Left renal cortex interstitium (tissue), 4 donors: Measurements from ENCODE around the gene GABRR2. TPM values are rescaled to one million over a fixed set of nuclear protein-coding genes. Genes with fewer than 3 reads are reported as not detected.
"Not testable (repeated sequence)": the region's sequence is repeated elsewhere in the genome, so short reads cannot be mapped to it uniquely, and the experiment has no call there.

ENCODE experiments used
- DNase-seq, 4 donors: peaks; one replicate each; pipeline ENCODE4 v3.0.0-alpha.2; 2013; ENCODE audit warnings: low read depth in 4 of 4, low spot score in 2 of 4, missing footprints in 1 of 4
- polyA plus RNA-seq, 4 donors: library from polyadenylated mRNA; unstranded; fragments of 120-200 nt; gene quantifications; one replicate each; pipeline ENCODE4 v1.2.1, GENCODE V29; 2013; ENCODE audit not compliant: insufficient read length in 4 of 4

The GABRR2 gene
- polyA plus RNA-seq, 4 donors = 0.93 to 3.3 (median 1.9) TPM

GRCh38 chr6:89295981-89296380, 19.1 kb downstream of the GABRR2 start:
- DNase-seq = no peak

- DNase-seq = not testable (repeated sequence)
These were observed 20.0 kb downstream of the GABRR2 start for GRCh38 chr6:89295116-89295515.

DNA sequence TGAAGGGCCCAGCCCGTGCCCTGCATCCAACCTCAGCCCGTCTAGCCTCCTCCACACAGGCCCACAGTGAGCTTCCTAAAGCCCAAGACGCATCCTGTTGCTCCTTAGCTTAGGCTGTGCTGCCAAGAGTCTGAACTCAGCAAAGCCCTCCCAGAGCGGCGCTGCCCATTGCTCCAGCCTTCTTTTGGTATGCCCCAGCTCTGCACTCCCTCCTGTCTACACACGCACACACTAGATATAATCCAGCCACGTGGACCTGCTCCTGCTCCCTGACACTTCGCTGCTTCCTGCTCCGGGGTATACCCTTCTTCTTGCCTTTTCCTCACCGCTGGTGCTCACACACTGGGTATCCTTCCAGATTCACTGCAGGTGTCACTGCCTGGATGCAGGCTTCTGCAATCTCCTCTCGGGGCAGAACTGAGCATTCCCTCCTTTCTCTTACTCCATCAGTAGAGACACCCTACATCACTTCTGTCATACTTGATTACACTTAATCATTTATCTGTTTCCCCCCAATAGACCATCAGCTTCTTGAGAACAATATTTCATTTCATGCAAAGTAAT, 23.8 kb downstream of the GABRR2 start:
- no peak for DNase-seq

DNA sequence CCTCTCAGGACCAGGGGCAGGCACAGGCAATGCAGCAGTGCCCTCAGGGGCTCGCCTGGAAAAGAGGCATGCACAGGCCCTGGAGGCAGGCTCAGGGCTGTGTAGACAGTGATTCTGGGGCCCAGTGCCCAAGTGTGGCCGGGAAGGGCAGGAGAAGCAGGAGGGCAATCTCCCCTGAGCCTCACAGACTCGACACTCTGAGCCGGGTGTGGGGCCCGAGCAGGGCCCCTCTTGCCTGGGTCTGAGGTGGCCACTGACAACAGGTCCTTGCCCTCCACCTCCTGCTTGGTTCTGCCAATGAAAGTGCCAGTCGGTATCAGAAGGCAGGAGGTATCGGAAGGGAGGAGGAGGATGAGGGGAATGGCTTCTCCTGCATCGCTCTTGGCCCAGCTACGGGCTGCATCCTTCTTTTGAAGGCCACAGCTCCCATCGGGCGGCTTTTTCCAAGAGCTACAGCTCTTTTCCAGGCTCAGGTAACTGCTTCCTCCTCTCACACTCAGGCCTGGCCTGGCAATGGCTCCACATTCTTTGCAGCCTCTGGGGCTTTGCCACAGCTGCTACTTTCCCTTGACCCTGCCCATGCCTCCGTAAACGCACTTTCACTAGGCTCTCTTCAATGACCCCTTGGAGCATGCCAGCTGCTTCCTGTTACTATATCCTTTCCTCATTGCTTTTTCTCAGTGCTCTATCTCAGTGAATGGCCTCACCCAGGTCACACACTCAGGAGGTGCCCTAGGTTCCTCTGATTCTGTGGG, 24.5 kb downstream of the GABRR2 start:
- DNase-seq = no peak

DNA sequence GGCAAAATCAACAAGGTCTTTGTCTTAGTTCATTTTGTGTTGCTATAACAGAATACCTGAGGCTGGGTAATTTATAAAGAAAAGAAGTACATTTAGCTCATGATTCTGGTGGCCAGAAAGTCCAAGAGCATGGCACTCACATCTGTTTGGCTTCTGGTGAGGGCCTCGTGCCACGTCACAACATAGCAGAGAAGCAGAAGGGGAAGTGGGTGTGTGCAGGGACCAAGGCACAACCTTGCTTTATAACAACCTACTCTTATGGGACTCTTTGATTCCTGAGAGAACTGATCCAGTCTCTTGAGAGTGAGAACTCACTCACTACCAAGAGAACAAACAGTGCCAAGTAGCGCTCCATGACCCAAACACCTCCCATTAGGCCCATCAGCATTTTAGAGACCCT, 25.4 kb downstream of the GABRR2 start:
- no peak for DNase-seq

GRCh38 chr6:89287351-89288028, 27.6 kb downstream of the GABRR2 start:
- DNase-seq = no peak

DNA sequence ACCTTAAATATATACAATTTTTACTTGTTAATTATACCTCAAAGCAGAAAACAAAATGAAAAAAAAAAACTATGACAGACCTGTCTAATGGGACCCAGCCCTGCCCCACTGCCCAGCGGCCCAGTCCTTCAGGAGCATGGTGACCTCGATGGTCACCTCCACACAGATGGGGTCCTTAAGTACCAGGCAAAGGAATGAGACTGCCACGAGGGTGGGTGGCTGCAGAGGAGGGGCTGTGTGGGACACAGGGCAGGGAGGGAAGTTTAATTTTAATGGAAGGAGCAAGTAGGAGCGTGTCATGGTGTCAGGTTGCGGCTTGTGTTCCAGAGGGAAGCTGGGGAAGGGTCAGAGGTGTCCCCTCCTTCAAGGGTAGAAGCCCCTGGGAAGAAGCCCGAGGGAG, 28.6 kb downstream of the GABRR2 start:
- DNase-seq = no peak

DNA sequence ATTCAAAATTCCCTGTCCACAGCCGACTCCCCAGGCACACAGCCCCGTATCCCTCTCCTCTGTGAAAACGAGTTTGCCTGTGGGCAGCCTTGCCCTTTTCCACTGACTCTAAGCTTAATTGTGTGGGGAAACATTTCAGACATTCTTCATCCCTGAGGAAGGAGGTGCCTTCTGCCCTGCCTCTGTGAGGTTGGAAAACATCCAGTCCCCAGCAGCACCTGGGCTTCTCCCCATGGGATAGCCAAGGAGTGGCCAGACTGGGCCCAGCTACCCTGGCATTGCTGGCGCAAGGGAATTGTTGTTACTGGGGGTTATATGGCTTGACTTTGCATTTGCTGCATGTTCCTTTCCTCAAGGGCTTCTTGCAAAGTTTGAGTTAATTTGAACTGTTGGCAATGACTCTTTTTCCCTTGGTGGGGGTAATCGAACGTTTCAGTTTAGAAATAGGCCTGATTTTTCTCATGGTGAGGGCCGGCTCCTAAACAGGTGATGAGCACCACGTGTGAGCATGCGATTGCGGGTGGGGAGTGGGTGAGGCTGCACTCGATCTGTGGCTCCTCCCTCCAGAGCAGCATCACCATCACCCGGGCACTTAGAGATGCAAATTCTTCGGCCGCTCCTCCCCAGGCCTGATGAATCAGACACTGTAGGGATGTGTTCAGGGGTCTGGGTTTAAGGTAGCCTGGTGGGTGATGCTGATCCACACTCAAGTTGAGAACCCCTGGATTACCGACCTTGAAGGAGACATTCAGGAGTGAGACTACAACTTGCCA, 29.9 kb downstream of the GABRR2 start:
- DNase-seq = no peak

DNA sequence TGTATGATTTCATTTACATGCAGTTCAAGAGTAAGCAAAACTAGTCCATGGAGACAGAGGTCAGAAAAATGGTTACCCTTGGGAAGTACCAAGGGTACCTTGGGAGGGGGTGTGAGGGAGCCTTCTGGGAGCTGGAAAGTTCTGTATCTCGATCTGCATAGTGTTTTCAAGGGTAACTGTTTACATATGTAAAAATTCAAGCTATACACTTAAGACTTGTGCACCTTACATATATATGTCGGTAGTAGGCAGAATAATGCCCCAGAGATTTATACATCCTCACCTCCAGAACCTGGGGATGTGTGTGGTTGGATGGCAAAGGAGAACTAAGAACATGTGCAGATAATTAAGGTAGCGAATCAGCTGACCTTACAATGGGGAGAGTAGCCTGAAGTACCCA, 31.0 kb downstream of the GABRR2 start:
- DNase-seq = no peak

- DNase-seq = no peak
These were observed 32.4 kb downstream of the GABRR2 start for GRCh38 chr6:89282749-89283148.

GRCh38 chr6:89281779-89282246, 33.3 kb downstream of the GABRR2 start:
- no peak for DNase-seq

DNA sequence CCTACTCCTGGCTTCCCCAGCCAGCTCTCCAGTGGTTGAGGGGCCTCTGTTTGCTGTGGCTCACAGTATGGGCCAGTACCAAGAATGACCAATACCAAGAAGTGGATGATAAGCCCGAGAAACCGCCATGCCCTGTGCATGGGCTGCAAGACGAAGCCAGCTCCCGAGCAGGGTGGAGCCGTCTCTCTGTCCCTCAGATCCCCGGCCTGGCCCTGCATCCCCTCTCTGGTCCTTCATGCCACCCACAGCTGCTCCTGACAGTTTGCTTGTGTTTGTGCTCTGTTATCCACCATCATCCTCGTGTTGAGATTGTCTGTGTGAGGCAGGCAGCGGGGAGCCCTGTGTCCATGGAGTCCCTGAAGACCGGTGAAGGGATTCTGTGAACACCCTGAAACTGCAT, 36.1 kb downstream of the GABRR2 start:
- DNase-seq = no peak

DNA sequence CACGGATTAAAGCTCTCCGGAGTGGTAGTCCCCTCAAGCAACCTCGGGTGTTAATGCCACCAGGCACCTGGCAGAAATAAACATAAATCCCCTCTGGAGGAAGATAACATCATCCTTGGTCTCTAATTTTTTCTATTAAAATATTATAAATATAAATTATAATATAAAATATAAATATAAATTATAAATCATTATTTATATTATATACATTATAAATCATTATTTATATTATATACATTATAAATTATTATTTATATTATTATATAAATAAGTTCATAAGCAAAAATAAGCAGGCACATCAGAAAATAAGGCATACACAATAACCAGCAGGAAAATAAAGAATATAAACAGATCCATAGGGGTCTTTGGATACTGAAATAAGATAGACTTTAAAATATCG, 39.2 kb downstream of the GABRR2 start:
- DNase-seq = no peak

GRCh38 chr6:89273816-89274215, 41.3 kb downstream of the GABRR2 start:
- no peak for DNase-seq

GRCh38 chr6:89272596-89272995, 42.5 kb downstream of the GABRR2 start:
- DNase-seq = no peak

GRCh38 chr6:89270951-89271721, 44.0 kb downstream of the GABRR2 start:
- DNase-seq = no peak

GRCh38 chr6:89269981-89270380, 45.1 kb downstream of the GABRR2 start:
- no peak for DNase-seq

DNA sequence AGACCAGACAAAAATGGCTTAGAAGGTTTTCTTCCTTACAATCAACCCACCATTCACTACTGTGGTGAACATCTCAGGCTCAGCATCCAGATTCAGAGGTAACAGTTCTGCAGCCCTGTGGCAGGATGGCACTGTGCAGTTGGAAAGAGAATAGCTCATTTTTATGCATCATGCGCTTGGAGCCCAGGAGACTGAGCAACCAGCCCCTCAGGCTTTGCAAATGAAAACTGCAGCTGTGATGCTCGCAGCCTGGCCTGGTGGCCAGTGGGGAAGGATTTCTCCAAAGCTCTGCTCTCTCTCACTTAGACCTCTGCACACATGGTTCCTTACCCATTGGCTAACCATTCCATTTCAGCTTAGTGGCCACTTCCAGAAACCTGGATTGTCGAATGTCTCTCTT, 45.8 kb downstream of the GABRR2 start:
- no peak for DNase-seq

GRCh38 chr6:89268776-89269175, 46.3 kb downstream of the GABRR2 start:
- no peak for DNase-seq

DNA sequence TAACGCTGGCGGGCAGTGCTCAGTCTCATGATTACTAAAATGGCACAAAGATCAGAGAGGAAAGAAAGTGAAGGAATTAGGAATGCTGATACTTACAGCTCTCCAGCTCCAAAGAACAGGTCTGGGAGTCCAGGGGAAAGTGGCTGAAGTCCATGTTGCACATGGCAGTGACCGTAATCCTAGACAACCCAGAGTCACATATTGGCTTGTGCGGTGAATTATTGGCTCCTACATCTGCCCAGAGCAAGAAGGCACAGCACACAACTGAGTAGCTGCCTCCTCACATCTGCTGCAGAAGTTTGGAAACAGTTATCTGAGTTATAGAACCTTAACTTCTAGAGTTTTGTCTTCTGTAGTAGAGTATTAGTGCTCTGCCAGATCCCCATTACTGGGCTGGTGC, 47.2 kb downstream of the GABRR2 start:
- no peak for DNase-seq
